GM18505 (cell line): ENCODE data around the gene PEMT.

ENCODE experiments used
- ATAC-seq: cut with Tn5 transposase; IDR thresholded peaks from one replicate; pipeline ENCODE4 v1.9.1; 2021; ENCODE audit not compliant: unreplicated experiment
- POLR2A ChIP-seq: IDR thresholded peaks from 4 replicates; pipeline ENCODE4 v1.6.1; 2011; ENCODE audit warnings: borderline replicate concordance; ENCODE audit not compliant: insufficient read depth, insufficient read length; ENCODE audit errors: extremely low read depth

The PEMT gene

GRCh38 chr17:17560975-17561374 lies 30.5 kb downstream of the PEMT start:
- TF ChIP-seq POLR2A = no peak
- no peak for ATAC-seq

GRCh38 chr17:17560167-17560566 lies 31.3 kb downstream of the PEMT start:
- TF ChIP-seq POLR2A = no peak
- ATAC-seq = no peak

- no peak for TF ChIP-seq POLR2A
- no peak for ATAC-seq
Observed at GRCh38 chr17:17559164-17559563, 32.3 kb downstream of the PEMT start.

- no peak for ATAC-seq
- no peak for TF ChIP-seq POLR2A
Observed at GRCh38 chr17:17558431-17558830, 33.1 kb downstream of the PEMT start.

GRCh38 chr17:17557796-17558195 lies 33.7 kb downstream of the PEMT start:
- no peak for ATAC-seq

GRCh38 chr17:17556671-17557070 lies 34.8 kb downstream of the PEMT start:
- no peak for TF ChIP-seq POLR2A

More at GRCh38 chr17:17557796-17558195, 33.7 kb downstream of the PEMT start:
- no peak for TF ChIP-seq POLR2A

GRCh38 chr17:17555906-17556305 lies 35.6 kb downstream of the PEMT start:
- TF ChIP-seq POLR2A = no peak
- ATAC-seq = no peak

More at GRCh38 chr17:17556671-17557070, 34.8 kb downstream of the PEMT start:
- ATAC-seq = no peak

GRCh38 chr17:17555151-17555550 lies 36.4 kb downstream of the PEMT start:
- no peak for ATAC-seq
- no peak for TF ChIP-seq POLR2A

GRCh38 chr17:17554266-17554665 lies 37.2 kb downstream of the PEMT start:
- ATAC-seq = no peak
- TF ChIP-seq POLR2A = no peak

- TF ChIP-seq POLR2A = no peak
- no peak for ATAC-seq
Observed at GRCh38 chr17:17553217-17554195, 38.0 kb downstream of the PEMT start.

GRCh38 chr17:17552351-17553216 lies 38.9 kb downstream of the PEMT start:
- TF ChIP-seq POLR2A = no peak
- no peak for ATAC-seq

GRCh38 chr17:17551361-17551760 lies 40.1 kb downstream of the PEMT start:
- ATAC-seq = no peak
- TF ChIP-seq POLR2A = no peak

GRCh38 chr17:17549732-17550366 lies 41.7 kb downstream of the PEMT start:
- TF ChIP-seq POLR2A = no peak
- ATAC-seq = no peak
